ENCODE measurements around the gene PLXNA4.

Gene PLXNA4

GRCh38 chr7:132080967-132081668, 495.2 kb downstream of the PLXNA4 start:
- no peak for DNase-seq (ENCODE audit: extremely low read depth in 1 of 2, low read depth in 1 of 2)

- DNase-seq (ENCODE audit: extremely low read depth in 1 of 2, low read depth in 1 of 2): no peak
Observed at GRCh38 chr7:132080467-132080866, 495.8 kb downstream of the PLXNA4 start.

GRCh38 chr7:132078891-132079735, 497.2 kb downstream of the PLXNA4 start:
- DNase-seq (ENCODE audit: extremely low read depth in 1 of 2, low read depth in 1 of 2): no peak

- no peak for DNase-seq (ENCODE audit: extremely low read depth in 1 of 2, low read depth in 1 of 2)
Observed at GRCh38 chr7:132077971-132078685, 498.1 kb downstream of the PLXNA4 start.

GRCh38 chr7:132076301-132077035, 499.8 kb downstream of the PLXNA4 start:
- no peak for DNase-seq (ENCODE audit: extremely low read depth in 1 of 2, low read depth in 1 of 2)

GRCh38 chr7:132075515-132075914, 500.8 kb downstream of the PLXNA4 start:
- DNase-seq (ENCODE audit: extremely low read depth in 1 of 2, low read depth in 1 of 2): no peak

GRCh38 chr7:132073920-132074589, 502.2 kb downstream of the PLXNA4 start:
- no peak for DNase-seq (ENCODE audit: extremely low read depth in 1 of 2, low read depth in 1 of 2)

Measured in stimulated activated CD8-positive, alpha-beta memory T cell treated with anti-CD3 and anti-CD28 coated beads, Interleukin-7, amount 100 ng/mL, for 48 hours (primary cell).